ENCODE results near the gene RAB13. TPM values are rescaled to one million over a fixed set of nuclear protein-coding genes. Genes with fewer than 3 reads are reported as not detected.

The RAB13 gene
- total RNA-seq, 1 donor from 2014 or later, result 83.3 TPM

DNA sequence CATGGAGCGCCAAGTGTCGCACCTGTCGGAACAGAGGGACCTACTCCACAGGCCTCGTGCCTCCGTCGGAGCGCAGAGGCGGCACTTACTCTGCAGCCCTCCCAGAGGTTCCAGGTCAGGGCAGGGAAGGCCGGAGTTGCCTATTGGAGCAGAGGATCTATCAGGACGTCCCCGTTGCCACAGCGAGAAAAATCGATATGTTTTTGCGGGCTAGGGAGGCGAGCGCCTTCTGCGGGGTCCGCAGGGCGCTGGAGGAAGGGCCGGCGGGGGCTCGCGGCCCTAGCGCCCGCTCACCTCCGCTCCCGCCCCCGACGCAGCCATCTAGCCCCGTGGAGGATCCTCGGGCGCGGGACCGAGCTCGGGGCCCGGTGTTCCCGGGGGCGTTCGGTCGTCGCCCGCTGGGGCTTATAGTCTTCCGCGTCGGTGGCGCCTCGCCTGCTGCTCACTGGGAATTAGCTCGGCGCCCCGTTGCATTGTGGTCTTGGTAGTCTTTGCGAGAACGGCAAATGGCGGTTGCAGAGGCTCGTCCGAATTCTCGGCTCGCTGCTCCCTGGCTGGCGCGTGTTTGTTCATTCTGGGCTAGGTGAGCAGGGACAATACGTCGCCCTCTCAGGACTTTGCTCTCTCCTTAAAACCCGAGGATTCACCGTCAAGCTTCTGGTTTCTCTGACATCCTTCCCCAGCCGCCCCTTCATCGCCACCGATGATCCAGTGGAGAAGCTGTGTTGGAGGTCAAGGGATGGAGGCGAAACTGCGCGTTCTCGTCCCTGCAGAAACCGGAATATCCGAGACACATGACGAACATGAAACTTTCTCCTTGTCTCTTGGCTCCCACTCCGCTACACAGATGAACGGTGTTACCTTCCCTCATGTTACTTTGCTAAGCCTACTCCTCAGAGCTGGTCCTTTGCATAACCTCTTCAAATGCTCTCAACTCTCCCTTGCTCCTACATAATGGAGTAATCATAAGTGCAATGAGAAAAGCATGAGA is 8.6 kb downstream of the RAB13 start, which contains the start of gene JTB:
Gene JTB (minus strand): TSS at position 425 of the 991 bp plus-strand sequence. CDS start 422 bp downstream, at position 3.
- Mint-ChIP-seq H3K27ac (peak within 1 kb of the TSS; percentile 96), H3K36me3 (ENCODE audit: insufficient read depth) (peaks cover 4% of the 10 kb centered on the region), H3K27me3 (no peaks in the 10 kb centered on the region), H3K9me3 (ENCODE audit: low read depth) (no peaks in the 10 kb centered on the region), H3K4me3 (ENCODE audit: low read depth) (peak within 1 kb of the TSS; percentile 96), H3K4me1 (ENCODE audit: low read depth) (peaks cover 19% of the 10 kb centered on the region)
- DNase-seq (ENCODE audit: low spot score, unreplicated experiment), result peak; percentile 66
- TF ChIP-seq, protein P1, sequence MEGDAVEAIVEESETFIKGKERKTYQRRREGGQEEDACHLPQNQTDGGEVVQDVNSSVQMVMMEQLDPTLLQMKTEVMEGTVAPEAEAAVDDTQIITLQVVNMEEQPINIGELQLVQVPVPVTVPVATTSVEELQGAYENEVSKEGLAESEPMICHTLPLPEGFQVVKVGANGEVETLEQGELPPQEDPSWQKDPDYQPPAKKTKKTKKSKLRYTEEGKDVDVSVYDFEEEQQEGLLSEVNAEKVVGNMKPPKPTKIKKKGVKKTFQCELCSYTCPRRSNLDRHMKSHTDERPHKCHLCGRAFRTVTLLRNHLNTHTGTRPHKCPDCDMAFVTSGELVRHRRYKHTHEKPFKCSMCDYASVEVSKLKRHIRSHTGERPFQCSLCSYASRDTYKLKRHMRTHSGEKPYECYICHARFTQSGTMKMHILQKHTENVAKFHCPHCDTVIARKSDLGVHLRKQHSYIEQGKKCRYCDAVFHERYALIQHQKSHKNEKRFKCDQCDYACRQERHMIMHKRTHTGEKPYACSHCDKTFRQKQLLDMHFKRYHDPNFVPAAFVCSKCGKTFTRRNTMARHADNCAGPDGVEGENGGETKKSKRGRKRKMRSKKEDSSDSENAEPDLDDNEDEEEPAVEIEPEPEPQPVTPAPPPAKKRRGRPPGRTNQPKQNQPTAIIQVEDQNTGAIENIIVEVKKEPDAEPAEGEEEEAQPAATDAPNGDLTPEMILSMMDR (IDR thresholded peaks at IDR 0.05; ENCODE audit: unreplicated experiment), result peak; percentile 19

- Mint-ChIP-seq H3K9me3 (ENCODE audit: low read depth) (no peaks in the 10 kb centered on the region), H3K36me3 (ENCODE audit: insufficient read depth) (peaks cover 4% of the 10 kb centered on the region), H3K27ac (peak overlapping the region; percentile 96), H3K4me3 (ENCODE audit: low read depth) (peak overlapping the region; percentile 96), H3K4me1 (ENCODE audit: low read depth) (peaks cover 19% of the 10 kb centered on the region), H3K27me3 (no peaks in the 10 kb centered on the region)
- TF ChIP-seq, protein P1 (IDR thresholded peaks at IDR 0.05; ENCODE audit: unreplicated experiment), result no peak
- DNase-seq (ENCODE audit: low spot score, unreplicated experiment), result no peak
Observed at GRCh38 chr1:153976819-153977249, 9.3 kb downstream of the RAB13 start.

- peaks cover 3% of the 10 kb centered on the region for H3K36me3 Mint-ChIP-seq (ENCODE audit: insufficient read depth)
- no peak overlapping the region for H3K27ac Mint-ChIP-seq
- H3K9me3 Mint-ChIP-seq (ENCODE audit: low read depth), result no peaks in the 10 kb centered on the region
Observed at GRCh38 chr1:153973525-153973924, 12.6 kb downstream of the RAB13 start.

DNA sequence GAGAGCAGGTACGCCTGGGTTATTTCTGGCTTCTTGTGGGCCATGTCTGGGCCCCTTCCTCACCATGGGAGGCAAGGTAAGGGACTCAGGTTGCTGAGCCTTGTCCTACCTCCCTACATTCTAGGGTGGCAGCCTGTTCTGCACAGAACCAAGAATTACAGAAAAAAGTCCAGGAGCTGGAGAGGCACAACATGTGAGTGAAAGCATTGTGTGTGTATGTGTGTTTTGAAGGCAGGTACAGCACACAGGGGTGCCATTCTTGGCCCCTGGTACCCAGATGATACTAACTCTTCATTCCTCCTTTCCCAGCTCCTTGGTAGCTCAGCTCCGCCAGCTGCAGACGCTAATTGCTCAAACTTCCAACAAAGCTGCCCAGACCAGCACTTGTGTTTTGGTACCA is 13.1 kb downstream of the RAB13 start:
- H3K27me3 Mint-ChIP-seq, result no peaks in the 10 kb centered on the region
- DNase-seq (ENCODE audit: low spot score, unreplicated experiment), result no peak
- H3K27ac Mint-ChIP-seq, result peak overlapping the region; percentile 56
- peaks cover 3% of the 10 kb centered on the region for H3K36me3 Mint-ChIP-seq (ENCODE audit: insufficient read depth)
- H3K4me1 Mint-ChIP-seq (ENCODE audit: low read depth), result peaks cover 25% of the 10 kb centered on the region
- no peaks in the 10 kb centered on the region for H3K9me3 Mint-ChIP-seq (ENCODE audit: low read depth)
- TF ChIP-seq, protein P1 (IDR thresholded peaks at IDR 0.05; ENCODE audit: unreplicated experiment), result no peak
- no peak overlapping the region for H3K4me3 Mint-ChIP-seq (ENCODE audit: low read depth)

More at GRCh38 chr1:153973525-153973924, 12.6 kb downstream of the RAB13 start:
- no peak for DNase-seq (ENCODE audit: low spot score, unreplicated experiment)
- H3K4me3 Mint-ChIP-seq (ENCODE audit: low read depth), result no peak overlapping the region
- peaks cover 25% of the 10 kb centered on the region for H3K4me1 Mint-ChIP-seq (ENCODE audit: low read depth)
- TF ChIP-seq, protein P1 (IDR thresholded peaks at IDR 0.05; ENCODE audit: unreplicated experiment), result no peak
- no peaks in the 10 kb centered on the region for H3K27me3 Mint-ChIP-seq

GRCh38 chr1:153970346-153970745 is 15.8 kb downstream of the RAB13 start:
- Mint-ChIP-seq H3K4me1 (ENCODE audit: low read depth) (peaks cover 23% of the 10 kb centered on the region), H3K27me3 (no peaks in the 10 kb centered on the region), H3K36me3 (ENCODE audit: insufficient read depth) (peaks cover 3% of the 10 kb centered on the region), H3K27ac (no peak overlapping the region), H3K4me3 (ENCODE audit: low read depth) (no peak overlapping the region), H3K9me3 (ENCODE audit: low read depth) (no peaks in the 10 kb centered on the region)
- TF ChIP-seq, protein P1 (IDR thresholded peaks at IDR 0.05; ENCODE audit: unreplicated experiment), result no peak
- no peak for DNase-seq (ENCODE audit: low spot score, unreplicated experiment)
